ENCODE measurements around the gene GP1BA.
A peak's percentile ranks its signal among the peaks of the same experiment; 100 is the strongest.

GP1BA gene

DNA sequence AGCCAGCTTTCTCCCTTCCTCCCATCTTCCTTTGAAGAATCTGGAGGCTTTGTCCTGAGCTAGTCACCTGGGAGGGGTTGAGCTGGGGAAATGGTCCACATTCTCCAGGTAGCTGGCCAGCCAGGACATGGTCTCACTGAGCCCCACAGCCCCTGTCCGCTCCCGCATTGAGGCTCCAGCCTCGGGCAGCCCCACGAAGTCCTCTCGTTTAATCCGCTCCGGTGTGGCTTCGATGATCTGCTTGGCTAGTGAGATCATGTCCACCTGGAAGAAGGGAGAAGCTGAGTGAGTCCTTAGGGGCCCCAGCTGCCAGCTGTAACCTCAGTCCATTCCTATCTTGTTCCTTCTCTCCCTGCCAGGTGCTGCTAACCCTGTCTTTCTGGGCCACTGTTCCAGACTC is 38.2 kb downstream of the GP1BA start:
- FAIRE-seq (no peak), DNase-seq (ENCODE audit: insufficient read length, low spot score) (no peak)

DNA sequence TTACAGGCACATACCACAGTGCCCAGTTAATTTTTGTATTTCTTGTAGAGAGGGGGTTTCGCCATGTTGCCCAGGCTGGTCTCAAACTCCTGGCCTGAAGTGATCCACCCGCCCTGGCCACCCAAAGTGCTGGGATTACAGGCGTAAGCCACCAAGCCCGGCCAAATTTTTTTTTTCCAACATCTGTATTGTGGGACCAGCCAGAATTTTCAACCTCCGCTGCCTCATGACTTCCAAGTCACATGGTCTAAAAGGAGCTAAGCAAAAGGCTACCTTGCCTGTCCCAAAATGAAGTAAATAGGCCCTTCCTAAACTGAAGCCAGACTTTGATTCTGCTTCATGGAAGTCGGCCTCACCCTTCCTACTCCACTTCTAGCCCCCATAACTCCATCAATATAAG is 39.7 kb downstream of the GP1BA start:
- DNase-seq (ENCODE audit: insufficient read length, low spot score): no peak
- no peak for FAIRE-seq

- DNase-seq (ENCODE audit: insufficient read length, low spot score) (no peak), FAIRE-seq (no peak)
Measured at GRCh38 chr17:4972322-4972721, 40.2 kb downstream of the GP1BA start.

GRCh38 chr17:4972752-4973151 is 40.7 kb downstream of the GP1BA start:
- FAIRE-seq (no peak), DNase-seq (ENCODE audit: insufficient read length, low spot score) (no peak)

- no peak for FAIRE-seq
Measured at GRCh38 chr17:4973256-4974114, 41.4 kb downstream of the GP1BA start.

GRCh38 chr17:4974115-4974670 is 42.1 kb downstream of the GP1BA start:
- DNase-seq (ENCODE audit: insufficient read length, low spot score) (no peak), FAIRE-seq (no peak)

More at GRCh38 chr17:4973256-4974114, 41.4 kb downstream of the GP1BA start:
- DNase-seq (ENCODE audit: insufficient read length, low spot score): no peak

DNA sequence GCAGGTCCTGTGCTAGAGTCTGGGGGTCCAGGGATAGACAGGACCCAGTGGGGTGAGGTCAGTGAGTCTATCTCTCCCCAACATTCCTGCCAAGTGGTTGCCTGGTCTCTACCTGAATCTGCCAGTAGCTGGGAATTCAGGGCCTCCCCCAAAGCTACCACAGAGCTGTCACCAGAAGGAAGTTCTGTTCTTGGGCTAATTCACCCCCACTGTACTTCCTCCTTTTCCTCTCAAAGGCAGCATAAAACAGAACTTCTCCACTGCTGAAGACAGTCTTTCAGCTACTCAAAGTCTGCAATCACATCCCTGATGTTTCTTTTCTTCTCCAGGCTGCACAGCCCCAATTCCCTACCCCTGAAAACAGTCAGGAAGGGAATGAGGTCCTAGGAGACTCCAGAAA is 46.6 kb downstream of the GP1BA start:
- FAIRE-seq: no peak
- DNase-seq (ENCODE audit: insufficient read length, low spot score): no peak

DNA sequence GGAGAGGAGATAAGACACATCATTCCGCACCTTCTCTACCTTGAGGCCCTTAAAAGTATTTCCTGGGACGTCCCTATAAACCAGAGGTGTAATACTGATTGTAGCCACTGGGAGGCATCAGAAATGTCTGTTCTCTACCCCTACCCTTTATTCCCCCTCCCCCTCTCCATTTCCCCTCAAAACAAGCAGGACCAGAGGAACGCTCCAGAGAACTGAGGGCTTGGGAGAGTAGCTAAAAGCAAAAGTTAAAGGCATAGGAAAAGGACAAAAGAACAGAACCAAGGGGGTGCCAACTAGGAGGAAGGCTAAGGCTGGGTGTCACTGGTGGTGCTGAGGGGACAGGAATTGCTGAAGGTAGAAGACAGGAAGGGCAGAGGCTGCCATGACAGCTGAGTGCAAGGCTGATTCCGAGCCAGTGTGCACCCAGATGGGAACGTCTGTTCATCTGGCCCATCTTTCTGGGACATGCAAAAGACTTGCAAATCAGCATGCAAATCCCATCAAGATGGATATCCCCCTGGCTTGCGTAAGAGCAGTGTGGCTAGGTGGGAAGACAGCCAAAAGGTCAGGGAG is 48.7 kb downstream of the GP1BA start:
- DNase-seq (ENCODE audit: insufficient read length, low spot score): peak; percentile 62
- FAIRE-seq: peak; percentile 31

DNA sequence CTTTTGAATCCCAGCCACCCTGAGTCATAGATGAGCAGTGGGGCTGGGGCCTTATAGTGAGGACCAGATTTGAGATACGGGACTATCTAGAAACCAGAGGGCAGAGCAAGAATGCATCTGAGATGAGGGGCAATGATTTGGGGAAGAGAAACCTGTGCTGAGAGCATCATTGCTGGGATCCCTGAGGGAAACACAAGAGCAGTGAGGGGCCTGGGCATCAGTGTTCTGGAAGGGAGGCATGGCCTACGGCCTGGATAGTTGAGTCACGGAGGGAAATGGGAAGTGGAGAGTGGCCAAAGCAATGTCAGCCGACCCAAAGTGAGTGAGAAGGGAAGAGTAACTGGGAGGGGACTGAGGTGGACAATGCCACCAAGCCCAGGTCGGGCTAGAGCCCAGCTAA is 50.2 kb downstream of the GP1BA start:
- FAIRE-seq: no peak
- DNase-seq (ENCODE audit: insufficient read length, low spot score): no peak
